ENCODE results near the gene TTC21B. TPM values are rescaled to one million over a fixed set of nuclear protein-coding genes. Genes with fewer than 3 reads are reported as not detected.
A peak's percentile ranks its signal among the peaks of the same experiment; 100 is the strongest.

The TTC21B gene
- total and polyA plus RNA-seq, 4 experiments from 2014 or later = 6.3 to 30.4 (median 17.5) TPM

DNA sequence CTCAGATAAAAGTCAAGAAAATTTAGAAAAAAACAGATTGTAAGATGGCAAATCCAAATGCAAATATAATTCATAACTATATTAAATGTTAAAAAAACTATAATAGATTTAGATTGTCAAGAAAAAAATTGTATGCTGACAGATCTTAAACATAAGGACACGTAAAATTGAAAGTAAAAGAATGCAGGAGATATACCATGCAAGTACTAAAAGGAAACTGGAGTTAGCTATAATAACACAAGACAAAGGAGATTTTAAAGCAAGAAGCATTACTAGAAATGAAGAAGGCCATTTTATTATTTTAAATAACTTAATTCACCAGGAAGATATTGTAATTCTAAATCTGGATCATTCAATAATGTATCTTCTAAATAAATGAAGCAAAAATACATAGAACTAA, 48.3 kb downstream of the TTC21B start:
- Mint-ChIP-seq H3K4me3 (no peak overlapping the region), H3K4me1 (peaks cover 7 to 14% (median 11%) of the 10 kb centered on the region in 4 donors), H3K9me3 (peaks cover 0 to 4% (median 0%) of the 10 kb centered on the region in 8 donors), H3K27ac (no peak overlapping the region), H3K27me3 (no peaks in the 10 kb centered on the region), H3K36me3 (peaks cover 40 to 41% of the 10 kb centered on the region in 2 donors)
- Histone ChIP-seq H3K36me3 (ENCODE audit: insufficient read depth, low read length) (peaks cover 4% of the 10 kb centered on the region), H3K4me1 (ENCODE audit: insufficient read depth, low read length) (peaks cover 15% of the 10 kb centered on the region), H3K4me3 (ENCODE audit: low read length in 2 of 2) (no peak overlapping the region), H3K27ac (ENCODE audit: low read depth, low read length) (no peak overlapping the region), H3K27me3 (ENCODE audit: insufficient read depth, low read length) (no peaks in the 10 kb centered on the region), H3K9me3 (ENCODE audit: control insufficient read depth in 1 of 2, low read length in 2 of 2) (no peaks in the 10 kb centered on the region)
- DNase-seq = no peak
- ChIA-PET POLR2A (ENCODE audit: partially characterized antibody) (no interaction called here), CTCF (ENCODE audit: partially characterized antibody) (no interaction called here)
- intact Hi-C loops (cut with micrococcal nuclease) = no loop called here

DNA sequence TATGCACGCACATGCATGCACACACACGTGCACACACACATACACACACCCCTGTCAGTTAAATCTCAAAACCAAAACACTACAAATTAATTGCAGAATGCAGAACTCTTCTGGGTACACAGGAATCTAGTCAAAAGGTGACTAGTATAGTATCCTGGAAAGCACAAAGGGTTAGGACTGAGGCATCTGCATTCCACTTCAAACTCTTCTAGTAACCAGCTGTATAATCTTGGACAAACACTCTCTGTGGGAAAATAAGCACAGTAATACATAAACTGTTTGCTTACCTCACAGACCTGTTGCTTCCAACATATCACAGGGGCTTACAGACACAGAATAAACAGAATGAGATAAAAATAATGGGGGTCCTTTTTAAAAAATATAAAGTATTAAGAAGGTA, 49.1 kb downstream of the TTC21B start:
- Histone ChIP-seq H3K27me3 (ENCODE audit: insufficient read depth, low read length) (no peaks in the 10 kb centered on the region), H3K9me3 (ENCODE audit: control insufficient read depth in 1 of 2, low read length in 2 of 2) (no peaks in the 10 kb centered on the region), H3K4me3 (ENCODE audit: low read length in 2 of 2) (no peak overlapping the region), H3K36me3 (ENCODE audit: insufficient read depth, low read length) (peaks cover 7% of the 10 kb centered on the region), H3K27ac (ENCODE audit: low read depth, low read length) (no peak overlapping the region), H3K4me1 (ENCODE audit: insufficient read depth, low read length) (peaks cover 15% of the 10 kb centered on the region)
- Mint-ChIP-seq H3K9me3 (peaks cover 0 to 4% (median 0%) of the 10 kb centered on the region in 8 donors), H3K4me1 (peaks cover 7 to 14% (median 11%) of the 10 kb centered on the region in 4 donors), H3K27ac (no peak overlapping the region), H3K36me3 (peaks cover 39 to 42% of the 10 kb centered on the region in 2 donors), H3K27me3 (no peaks in the 10 kb centered on the region), H3K4me3 (no peak overlapping the region)
- ChIA-PET POLR2A (ENCODE audit: partially characterized antibody) (no interaction called here), CTCF (ENCODE audit: partially characterized antibody) (no interaction called here)
- DNase-seq = no peak
- intact Hi-C loops (cut with micrococcal nuclease) = no loop called here

DNA sequence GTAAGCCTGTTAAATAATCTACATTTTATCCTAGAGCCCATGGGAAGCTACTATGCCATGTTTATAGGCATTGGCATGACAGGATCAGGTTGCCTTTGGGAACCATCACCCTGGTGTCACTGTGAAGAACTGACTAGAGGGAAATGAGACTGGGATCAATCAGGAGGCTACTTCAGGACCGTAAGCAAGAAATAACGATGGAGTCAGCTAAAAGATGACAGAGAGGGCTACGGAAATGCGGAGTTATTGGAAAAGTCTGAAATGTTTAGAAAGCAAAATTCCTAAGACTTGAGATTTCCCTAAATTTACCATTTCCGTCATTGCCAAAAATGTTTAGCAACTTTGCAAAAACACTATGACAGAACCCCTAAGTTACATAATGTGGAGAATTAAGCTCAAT, 50.2 kb downstream of the TTC21B start:
- Histone ChIP-seq H3K9me3 (ENCODE audit: control insufficient read depth in 1 of 2, low read length in 2 of 2) (no peaks in the 10 kb centered on the region), H3K36me3 (ENCODE audit: insufficient read depth, low read length) (peaks cover 10% of the 10 kb centered on the region), H3K4me1 (ENCODE audit: insufficient read depth, low read length) (peaks cover 15% of the 10 kb centered on the region), H3K27ac (ENCODE audit: low read depth, low read length) (no peak overlapping the region), H3K4me3 (ENCODE audit: low read length in 2 of 2) (no peak overlapping the region), H3K27me3 (ENCODE audit: insufficient read depth, low read length) (no peaks in the 10 kb centered on the region)
- peaks cover 0 to 4% (median 0%) of the 10 kb centered on the region in 8 donors for H3K9me3 Mint-ChIP-seq
- peaks cover 7 to 14% (median 11%) of the 10 kb centered on the region in 4 donors for H3K4me1 Mint-ChIP-seq
- ChIA-PET POLR2A (ENCODE audit: partially characterized antibody) (no interaction called here), CTCF (ENCODE audit: partially characterized antibody) (no interaction called here)
- peak overlapping the region in 5 of 8 donors; percentile 43 to 77 (median 62) for H3K4me3 Mint-ChIP-seq
- no peak for DNase-seq
- intact Hi-C loops (cut with micrococcal nuclease) = no loop called here
- peaks cover 49 to 50% of the 10 kb centered on the region in 2 donors for H3K36me3 Mint-ChIP-seq
- H3K27me3 Mint-ChIP-seq = no peaks in the 10 kb centered on the region
- peak overlapping the region in 3 of 7 donors; percentile 8 to 85 (median 14) for H3K27ac Mint-ChIP-seq

DNA sequence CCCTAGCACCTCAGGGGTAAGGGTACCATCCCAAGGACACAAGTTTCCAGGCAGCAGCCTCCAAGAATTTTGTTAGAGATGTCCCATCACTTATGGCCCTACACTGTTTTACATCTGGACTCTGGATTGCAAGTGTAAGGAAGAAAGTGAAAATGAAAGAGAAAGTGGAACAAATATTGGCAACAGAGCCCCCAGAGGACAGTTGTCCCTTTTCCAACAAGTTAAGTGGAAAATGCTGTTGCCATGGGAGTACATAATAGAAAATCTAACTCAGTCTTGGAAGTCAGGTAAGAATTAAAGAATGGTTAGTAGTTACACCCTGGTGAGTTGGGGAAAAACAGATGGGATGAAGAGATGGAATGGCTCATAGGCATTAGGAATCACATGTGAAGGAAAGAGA, 50.6 kb downstream of the TTC21B start:
- peak overlapping the region in 7 of 8 donors; percentile 43 to 77 (median 57) for H3K4me3 Mint-ChIP-seq

DNA sequence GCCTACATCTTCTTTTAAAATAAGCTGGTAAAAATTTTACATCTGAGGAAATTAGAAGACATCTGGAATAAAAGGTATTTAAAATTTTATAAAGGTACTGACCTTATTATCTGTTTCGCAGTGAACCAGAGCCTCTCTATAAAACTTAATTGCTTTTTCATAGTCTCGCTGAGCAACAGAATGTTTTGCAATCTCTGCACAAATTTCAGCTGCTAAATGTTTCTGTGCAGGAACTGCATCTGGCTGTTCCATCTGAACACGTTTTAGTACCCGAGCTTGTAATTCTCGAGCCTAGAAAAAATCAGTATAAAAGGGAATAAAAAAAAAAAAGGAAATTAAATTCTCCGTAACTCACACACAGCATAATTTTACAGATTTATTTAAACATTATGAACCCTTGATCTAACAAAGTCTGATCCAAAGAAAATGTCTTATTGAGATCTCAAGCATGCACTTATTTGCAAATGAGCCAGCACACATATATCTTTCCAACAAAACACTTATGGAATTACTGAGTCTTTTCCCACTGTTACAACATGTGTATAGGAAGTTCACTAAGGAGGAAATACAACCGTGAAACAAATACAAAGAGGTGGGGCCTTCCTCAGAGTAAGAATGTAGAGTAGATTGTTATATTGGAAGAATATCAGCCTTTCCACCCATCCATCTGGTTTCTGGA, 51.8 kb downstream of the TTC21B start:
- intact Hi-C loops (cut with micrococcal nuclease) = no loop called here
- DNase-seq = no peak
- H3K36me3 ChIP-seq (ENCODE audit: insufficient read depth, low read length) = peaks cover 24% of the 10 kb centered on the region
- peaks cover 15% of the 10 kb centered on the region for H3K4me1 ChIP-seq (ENCODE audit: insufficient read depth, low read length)
- H3K27me3 Mint-ChIP-seq = no peaks in the 10 kb centered on the region
- H3K27ac ChIP-seq (ENCODE audit: low read depth, low read length) = no peak overlapping the region
- H3K4me3 ChIP-seq (ENCODE audit: low read length in 2 of 2) = no peak overlapping the region
- peaks cover 7 to 14% (median 11%) of the 10 kb centered on the region in 4 donors for H3K4me1 Mint-ChIP-seq
- no peaks in the 10 kb centered on the region for H3K27me3 ChIP-seq (ENCODE audit: insufficient read depth, low read length)
- no peaks in the 10 kb centered on the region for H3K9me3 ChIP-seq (ENCODE audit: control insufficient read depth in 1 of 2, low read length in 2 of 2)
- ChIA-PET POLR2A (ENCODE audit: partially characterized antibody) (no interaction called here), CTCF (ENCODE audit: partially characterized antibody) (interaction anchor here (0.8 kb wide), 1 partner anchor 29 kb away, joined by 3 read pairs; no protein-coding TSS in a partner anchor)
- H3K4me3 Mint-ChIP-seq = no peak overlapping the region
- H3K27ac Mint-ChIP-seq = peak overlapping the region in 1 of 7 donors; percentile 61
- H3K36me3 Mint-ChIP-seq = peaks cover 58 to 59% of the 10 kb centered on the region in 2 donors
- H3K9me3 Mint-ChIP-seq = peaks cover 0 to 4% (median 0%) of the 10 kb centered on the region in 8 donors

More for the DNA sequence above, 50.6 kb downstream of the TTC21B start:
- CTCF ChIA-PET (ENCODE audit: partially characterized antibody) = no interaction called here
- Mint-ChIP-seq H3K4me1 (peaks cover 7 to 14% (median 11%) of the 10 kb centered on the region in 4 donors), H3K36me3 (peaks cover 53 to 54% of the 10 kb centered on the region in 2 donors), H3K9me3 (peaks cover 0 to 4% (median 0%) of the 10 kb centered on the region in 8 donors), H3K27me3 (no peaks in the 10 kb centered on the region), H3K27ac (peak overlapping the region in 6 of 7 donors; percentile 8 to 85 (median 78))
- Histone ChIP-seq H3K4me1 (ENCODE audit: insufficient read depth, low read length) (peaks cover 15% of the 10 kb centered on the region), H3K4me3 (ENCODE audit: low read length in 2 of 2) (no peak overlapping the region), H3K27ac (ENCODE audit: low read depth, low read length) (no peak overlapping the region), H3K27me3 (ENCODE audit: insufficient read depth, low read length) (no peaks in the 10 kb centered on the region), H3K36me3 (ENCODE audit: insufficient read depth, low read length) (peaks cover 14% of the 10 kb centered on the region), H3K9me3 (ENCODE audit: control insufficient read depth in 1 of 2, low read length in 2 of 2) (no peaks in the 10 kb centered on the region)
- intact Hi-C loops (cut with micrococcal nuclease) = no loop called here
- POLR2A ChIA-PET (ENCODE audit: partially characterized antibody) = no interaction called here
- peak in 4 of 5 donors; percentile 2 to 13 (median 4) for DNase-seq

DNA sequence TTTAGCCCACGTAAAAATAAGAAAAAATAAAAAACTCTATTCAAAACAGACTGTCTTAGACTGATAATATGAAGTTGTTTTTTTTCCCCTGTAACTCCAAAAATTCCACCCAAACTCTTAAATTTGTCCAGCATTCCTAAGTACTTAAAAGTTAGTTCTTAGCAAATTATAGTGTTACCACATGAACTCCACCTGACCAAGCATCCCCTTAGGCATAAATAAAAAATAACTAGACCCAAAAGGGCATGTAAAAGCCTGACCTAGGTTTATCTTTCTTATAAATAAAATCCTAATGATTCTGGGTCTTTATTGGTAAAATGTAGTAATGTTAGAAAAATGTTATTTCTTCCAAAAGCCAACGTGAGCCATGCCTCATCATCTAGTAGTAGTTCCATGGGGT, 54.3 kb downstream of the TTC21B start:
- no peak for DNase-seq
- no peak overlapping the region for H3K4me3 ChIP-seq (ENCODE audit: low read length in 2 of 2)
- no peaks in the 10 kb centered on the region for H3K9me3 ChIP-seq (ENCODE audit: control insufficient read depth in 1 of 2, low read length in 2 of 2)
- POLR2A ChIA-PET (ENCODE audit: partially characterized antibody) = no interaction called here
- no peaks in the 10 kb centered on the region for H3K27me3 ChIP-seq (ENCODE audit: insufficient read depth, low read length)
- H3K27ac ChIP-seq (ENCODE audit: low read depth, low read length) = no peak overlapping the region
- no peak overlapping the region for H3K27ac Mint-ChIP-seq
- H3K27me3 Mint-ChIP-seq = no peaks in the 10 kb centered on the region
- H3K9me3 Mint-ChIP-seq = peaks cover 0 to 4% (median 0%) of the 10 kb centered on the region in 8 donors
- peaks cover 6 to 14% (median 11%) of the 10 kb centered on the region in 4 donors for H3K4me1 Mint-ChIP-seq
- CTCF ChIA-PET (ENCODE audit: partially characterized antibody) = no interaction called here
- no peak overlapping the region for H3K4me3 Mint-ChIP-seq
- peaks cover 21% of the 10 kb centered on the region for H3K36me3 ChIP-seq (ENCODE audit: insufficient read depth, low read length)
- H3K4me1 ChIP-seq (ENCODE audit: insufficient read depth, low read length) = peaks cover 15% of the 10 kb centered on the region
- intact Hi-C loops (cut with micrococcal nuclease) = no loop called here
- H3K36me3 Mint-ChIP-seq = peaks cover 57 to 64% of the 10 kb centered on the region in 2 donors

DNA sequence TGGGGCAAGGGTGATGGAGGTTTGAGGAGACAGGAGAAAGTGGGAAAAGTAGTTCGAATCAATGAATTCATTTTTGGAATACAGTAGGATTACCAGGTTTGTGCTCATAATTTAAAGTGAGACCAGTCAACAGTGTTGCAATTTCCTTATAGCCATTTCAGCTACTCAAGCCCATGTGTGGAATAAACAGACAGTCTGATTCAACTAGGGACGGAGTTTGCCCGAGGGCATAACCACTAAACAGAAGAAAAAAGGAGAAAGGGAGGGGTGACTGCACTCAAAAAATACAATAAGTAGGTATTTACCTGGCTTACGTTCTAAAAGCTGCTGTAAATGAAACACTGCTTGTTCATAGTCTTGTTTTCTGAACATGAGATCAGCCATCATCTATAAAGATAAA, 55.2 kb downstream of the TTC21B start:
- no peaks in the 10 kb centered on the region for H3K27me3 ChIP-seq (ENCODE audit: insufficient read depth, low read length)
- Mint-ChIP-seq H3K9me3 (peaks cover 0 to 4% (median 0%) of the 10 kb centered on the region in 8 donors), H3K36me3 (peaks cover 65 to 68% of the 10 kb centered on the region in 2 donors), H3K27me3 (no peaks in the 10 kb centered on the region), H3K27ac (peak overlapping the region in 2 of 7 donors; percentile 44 to 48), H3K4me1 (peaks cover 6 to 11% (median 9%) of the 10 kb centered on the region in 4 donors), H3K4me3 (no peak overlapping the region)
- H3K36me3 ChIP-seq (ENCODE audit: insufficient read depth, low read length) = peaks cover 21% of the 10 kb centered on the region
- H3K4me1 ChIP-seq (ENCODE audit: insufficient read depth, low read length) = peaks cover 13% of the 10 kb centered on the region
- no peak overlapping the region for H3K4me3 ChIP-seq (ENCODE audit: low read length in 2 of 2)
- no peak for DNase-seq
- H3K9me3 ChIP-seq (ENCODE audit: control insufficient read depth in 1 of 2, low read length in 2 of 2) = no peaks in the 10 kb centered on the region
- ChIA-PET POLR2A (ENCODE audit: partially characterized antibody) (no interaction called here), CTCF (ENCODE audit: partially characterized antibody) (interaction anchor here (0.9 kb wide), 1 partner anchor 11 kb away, joined by 3 read pairs; no protein-coding TSS in a partner anchor)
- intact Hi-C loops (cut with micrococcal nuclease) = no loop called here
- no peak overlapping the region for H3K27ac ChIP-seq (ENCODE audit: low read depth, low read length)

All from CD4-positive, alpha-beta memory T cell (primary cell).